Measurements from ENCODE around the gene ZNF597. TPM values are rescaled to one million over a fixed set of nuclear protein-coding genes. Genes with fewer than 3 reads are reported as not detected.
A peak's percentile ranks its signal among the peaks of the same experiment; 100 is the strongest.

Gene ZNF597
- total and polyA plus RNA-seq, 4 donors, result 1.5 to 4.2 (median 2.4) TPM

- DNase-seq (no peak), ATAC-seq (ENCODE audit: insufficient read depth, low FRiP score) (no peak)
- H3K27ac ChIP-seq (ENCODE audit: low read depth in 1 of 2, low read length in 1 of 2), result no peak overlapping the region
- no peaks in the 10 kb centered on the region for H3K27me3 ChIP-seq (ENCODE audit: control insufficient read depth in 3 of 3, insufficient read depth in 3 of 3, low read length in 2 of 3)
- no peak overlapping the region for H3K9ac ChIP-seq (ENCODE audit: insufficient read depth in 1 of 2, low read length in 2 of 2)
- H3K9me3 ChIP-seq (ENCODE audit: control insufficient read depth in 4 of 4, insufficient read depth in 3 of 4, low read length in 3 of 4), result no peaks in the 10 kb centered on the region
- no peak for TF ChIP-seq CTCF (IDR thresholded peaks at IDR 0.05; ENCODE audit: control extremely low read depth, extremely low read depth)
- 33 to 54% methylated on average over 8 of the region's 8 CpGs for WGBS, 2 donors
- H3K4me1 ChIP-seq (ENCODE audit: control insufficient read depth in 5 of 5, insufficient read depth in 5 of 5, low read length in 5 of 5), result peaks cover 16 to 27% (median 19%) of the 10 kb centered on the region in 5 donors
- no peak overlapping the region for H3K4me3 ChIP-seq
- peaks cover 0 to 6% (median 0%) of the 10 kb centered on the region in 4 donors for H3K36me3 ChIP-seq (ENCODE audit: control insufficient read depth in 4 of 4, insufficient read depth in 4 of 4, low read length in 4 of 4)
Measured at GRCh38 chr16:3461151-3461550, 17.8 kb upstream of the ZNF597 start.

GRCh38 chr16:3460585-3460984 is 17.3 kb upstream of the ZNF597 start:
- Histone ChIP-seq H3K9me3 (ENCODE audit: control insufficient read depth in 4 of 4, insufficient read depth in 3 of 4, low read length in 3 of 4) (no peaks in the 10 kb centered on the region), H3K4me3 (no peak overlapping the region), H3K4me1 (ENCODE audit: control insufficient read depth in 5 of 5, insufficient read depth in 5 of 5, low read length in 5 of 5) (peaks cover 16 to 28% (median 19%) of the 10 kb centered on the region in 5 donors), H3K9ac (ENCODE audit: insufficient read depth in 1 of 2, low read length in 2 of 2) (peak overlapping the region in 1 of 2 donors; percentile 17), H3K27ac (ENCODE audit: low read depth in 1 of 2, low read length in 1 of 2) (no peak overlapping the region), H3K36me3 (ENCODE audit: control insufficient read depth in 4 of 4, insufficient read depth in 4 of 4, low read length in 4 of 4) (peaks cover 0 to 4% (median 0%) of the 10 kb centered on the region in 4 donors), H3K27me3 (ENCODE audit: control insufficient read depth in 3 of 3, insufficient read depth in 3 of 3, low read length in 2 of 3) (no peaks in the 10 kb centered on the region)
- TF ChIP-seq CTCF (IDR thresholded peaks at IDR 0.05; ENCODE audit: control extremely low read depth, extremely low read depth), result no peak
- ATAC-seq (ENCODE audit: insufficient read depth, low FRiP score) (no peak), DNase-seq (no peak)
- WGBS, 2 donors, result 80 to 86% methylated on average over 8 of the region's 8 CpGs

- no peaks in the 10 kb centered on the region for H3K9me3 ChIP-seq (ENCODE audit: control insufficient read depth in 4 of 4, insufficient read depth in 3 of 4, low read length in 3 of 4)
- ATAC-seq (ENCODE audit: insufficient read depth, low FRiP score) (no peak), DNase-seq (no peak)
- H3K4me3 ChIP-seq, result no peak overlapping the region
- no peak overlapping the region for H3K9ac ChIP-seq (ENCODE audit: insufficient read depth in 1 of 2, low read length in 2 of 2)
- no peaks in the 10 kb centered on the region for H3K27me3 ChIP-seq (ENCODE audit: control insufficient read depth in 3 of 3, insufficient read depth in 3 of 3, low read length in 2 of 3)
- no peak overlapping the region for H3K27ac ChIP-seq (ENCODE audit: low read depth in 1 of 2, low read length in 1 of 2)
- TF ChIP-seq CTCF (IDR thresholded peaks at IDR 0.05; ENCODE audit: control extremely low read depth, extremely low read depth), result no peak
- no peaks in the 10 kb centered on the region for H3K36me3 ChIP-seq (ENCODE audit: control insufficient read depth in 4 of 4, insufficient read depth in 4 of 4, low read length in 4 of 4)
- peaks cover 16 to 28% (median 19%) of the 10 kb centered on the region in 5 donors for H3K4me1 ChIP-seq (ENCODE audit: control insufficient read depth in 5 of 5, insufficient read depth in 5 of 5, low read length in 5 of 5)
- 78 to 84% methylated on average over 7 of the region's 7 CpGs for WGBS, 2 donors
Measured at GRCh38 chr16:3460121-3460520, 16.8 kb upstream of the ZNF597 start.

All from lung (tissue), 12 donors.